Right lobe of liver (tissue), 6 donors: ENCODE measurements around the gene MYO1B. TPM values are rescaled to one million over a fixed set of nuclear protein-coding genes. Genes with fewer than 3 reads are reported as not detected.

Experiments used
- ATAC-seq, 4 donors: fragments of 200-7000 bp; cut with Tn5 transposase; one replicate each; pipeline ENCODE4 v1.9.1; 2020; ENCODE audit warnings: mild to moderate bottlenecking in 4 of 4, moderate library complexity in 4 of 4
- DNase-seq, 3 donors: peaks; one replicate each; pipeline ENCODE4 v3.0.0-alpha.2; 2020
- H3K27ac ChIP-seq, 3 donors: fragments of 200-600 bp; one replicate each; pipeline ENCODE4 v1.8.0; 2022
- H3K27me3 ChIP-seq, 2 donors: fragments of 200-600 bp; one replicate each; pipeline ENCODE4 v1.8.0; 2022
- H3K36me3 ChIP-seq, 4 donors: fragments of 200-600 bp; sonication (generic) in 1 of 4; one replicate each; pipeline versions ENCODE4 v1.5.1 to v1.8.0; 2017 to 2022; ENCODE audit warnings: control low read depth in 1 of 4
- H3K4me1 ChIP-seq, 4 donors: fragments of 200-600 bp; sonication (generic) in 1 of 4; one replicate each; pipeline versions ENCODE4 v1.5.1 to v1.8.0; 2017 to 2022; ENCODE audit warnings: control low read depth in 1 of 4
- H3K4me3 ChIP-seq, 3 donors: fragments of 200-600 bp; one replicate each; pipeline ENCODE4 v1.8.0; 2022
- H3K9me3 ChIP-seq, 4 donors: fragments of 200-600 bp; sonication (generic) in 1 of 4; one replicate each; pipeline versions ENCODE4 v1.5.1 to v1.8.0; 2017 to 2022; ENCODE audit warnings: control low read depth in 1 of 4
- CTCF ChIP-seq, 4 donors: fragments of 200-600 bp in 3 of 4; fragments of 450-650 bp in 1 of 4; IDR thresholded peaks; one replicate each; pipeline versions ENCODE4 v1.5.1 to v1.8.0; 2016 to 2022; ENCODE audit warnings: antibody characterized with exemption in 4 of 4, mild to moderate bottlenecking in 2 of 4
- POLR2A ChIP-seq: fragments of 450-650 bp; IDR thresholded peaks from one replicate; pipeline ENCODE4 v1.6.1; 2017; ENCODE audit warnings: antibody characterized with exemption, mild to moderate bottlenecking
- WGBS: methylation state at CpG from one replicate; pipeline ENCODE4 v1.1.6; 2018; ENCODE audit warnings: low coverage, low lambda C conversion rate; ENCODE audit not compliant: insufficient coverage; ENCODE audit errors: missing lambda C conversion rate; 5-methylcytosine and 5-hydroxymethylcytosine counted together
- intact Hi-C, 2 donors: fragments of 100-400 bp; cut with DNase I; formaldehyde crosslinking; loops; one replicate each; pipeline versions ENCODE4 v1.11.2 to v1.14.1; 2022
- total RNA-seq, 6 experiments: library from RNA; depleted of rRNA in 2 of 6; stranded (reverse); fragments of >200 nt in 2 of 6; fragmentation: NEBNext Ultra II Directional in 3 of 6; extraction: Animal tissue kit (Norgen Biotek cat#: 25700) in 3 of 6; gene quantifications; one replicate each; pipeline versions ENCODE4 v1.1.0 to v1.2.4, GENCODE V29; 2016 to 2023
- donor health status: DM: no; HTN: yes; CAD: no.
- donor health status: DM: no; HTN: no; CAD: no.
- donor health status: DM: no; HTN: no; CAD: no.
- donor health status: DM: no; HTN: yes; CAD: no.
- donor health status: DM: no; HTN: yes; CAD: no.

MYO1B gene
- total RNA-seq, 6 experiments from 2014 or later: 171 to 273 (median 221) TPM

- WGBS: no CpG with 5 or more reads among the region's 2 CpGs
- ATAC-seq: no peak
- H3K27ac ChIP-seq: no peak overlapping the region
Measured at GRCh38 chr2:191394043-191394442, 148.8 kb downstream of the MYO1B start.

GRCh38 chr2:191396794-191397193 lies 151.6 kb downstream of the MYO1B start:
- H3K36me3 ChIP-seq: peaks cover 0 to 73% (median 28%) of the 10 kb centered on the region in 4 donors
- no peak overlapping the region for H3K4me3 ChIP-seq
- intact Hi-C loops: no loop called here
- no peak for TF ChIP-seq CTCF (IDR thresholded peaks at IDR 0.05)
- TF ChIP-seq POLR2A: no peak
- no peaks in the 10 kb centered on the region for H3K27me3 ChIP-seq
- no peaks in the 10 kb centered on the region for H3K9me3 ChIP-seq
- DNase-seq (peak; percentile 60 to 85 (median 79)), ATAC-seq (peak; percentile 98 to 100 (median 99))
- H3K4me1 ChIP-seq: peaks cover 0 to 4% (median 0%) of the 10 kb centered on the region in 4 donors
- WGBS: 42% methylated on average over 5 of the region's 5 CpGs
- H3K27ac ChIP-seq: no peak overlapping the region

More at GRCh38 chr2:191394043-191394442, 148.8 kb downstream of the MYO1B start:
- intact Hi-C loops: no loop called here
- Histone ChIP-seq H3K9me3 (no peaks in the 10 kb centered on the region), H3K4me3 (no peak overlapping the region), H3K4me1 (peaks cover 0 to 4% (median 0%) of the 10 kb centered on the region in 4 donors), H3K27me3 (no peaks in the 10 kb centered on the region), H3K36me3 (peaks cover 0 to 74% (median 34%) of the 10 kb centered on the region in 4 donors)
- TF ChIP-seq CTCF (IDR thresholded peaks at IDR 0.05) (no peak), POLR2A (no peak)
- DNase-seq: no peak

- no peak for TF ChIP-seq CTCF (IDR thresholded peaks at IDR 0.05)
- TF ChIP-seq POLR2A: no peak
- WGBS: 70% methylated on average over 2 of the region's 5 CpGs
- intact Hi-C loops: no loop called here
- Histone ChIP-seq H3K27ac (no peak overlapping the region), H3K9me3 (no peaks in the 10 kb centered on the region), H3K36me3 (peaks cover 0 to 66% (median 17%) of the 10 kb centered on the region in 4 donors), H3K4me1 (peaks cover 0 to 4% (median 0%) of the 10 kb centered on the region in 4 donors), H3K4me3 (no peak overlapping the region), H3K27me3 (no peaks in the 10 kb centered on the region)
- ATAC-seq (no peak), DNase-seq (no peak)
Measured at GRCh38 chr2:191399601-191400000, 154.4 kb downstream of the MYO1B start.

- H3K4me1 ChIP-seq: peaks cover 0 to 4% (median 0%) of the 10 kb centered on the region in 4 donors
- H3K27me3 ChIP-seq: no peaks in the 10 kb centered on the region
- no peak for TF ChIP-seq POLR2A
- TF ChIP-seq CTCF (IDR thresholded peaks at IDR 0.05): no peak
- no peak overlapping the region for H3K27ac ChIP-seq
- intact Hi-C loops: no loop called here
- DNase-seq (no peak), ATAC-seq (no peak)
- H3K36me3 ChIP-seq: peaks cover 0 to 63% (median 14%) of the 10 kb centered on the region in 4 donors
- no peak overlapping the region for H3K4me3 ChIP-seq
- H3K9me3 ChIP-seq: no peaks in the 10 kb centered on the region
- 31% methylated on average over 1 of the region's 1 CpG for WGBS
Measured at GRCh38 chr2:191401287-191401686, 156.1 kb downstream of the MYO1B start.
